SK-N-SH treated with all-trans-retinoic acid at 6 μM for 48 hours (cell line): Measurements from ENCODE around the gene ADPRH.
A peak's percentile ranks its signal among the peaks of the same experiment; 100 is the strongest.

ENCODE experiments used
- ATAC-seq: fragments of 200-7000 bp; cut with Tn5 transposase; 3 replicates; pipeline ENCODE4 v1.9.1; 2020; ENCODE audit warnings: mild to moderate bottlenecking, moderate library complexity
- ARNTL ChIP-seq: fragments of 450-650 bp; formaldehyde crosslinking; IDR thresholded peaks from 2 replicates; pipeline ENCODE4 v1.5.0; 2020; ENCODE audit warnings: low read depth, mild to moderate bottlenecking, moderate library complexity, borderline replicate concordance
- BACH2 ChIP-seq: fragments of 250-450 bp; sonication (Bioruptor Pico); IDR thresholded peaks from 2 replicates; pipeline ENCODE4 v1.9.0; 2021; ENCODE audit warnings: mild to moderate bottlenecking, borderline replicate concordance
- CSDC2 ChIP-seq: fragments of 250-450 bp; sonication (Bioruptor Pico); IDR thresholded peaks from 2 replicates; pipeline ENCODE4 v1.5.0; 2020; ENCODE audit warnings: mild to moderate bottlenecking, moderate library complexity
- ESRRG ChIP-seq: fragments of 250-450 bp; sonication (Bioruptor Pico); IDR thresholded peaks from 2 replicates; pipeline ENCODE4 v1.6.1; 2021; ENCODE audit warnings: mild to moderate bottlenecking
- GLIS3 ChIP-seq: fragments of 250-450 bp; sonication (Bioruptor Pico); IDR thresholded peaks from 2 replicates; pipeline ENCODE4 v1.5.0; 2020; ENCODE audit warnings: mild to moderate bottlenecking, moderate library complexity
- ISL1 ChIP-seq: fragments of 250-450 bp; sonication (Bioruptor Pico); IDR thresholded peaks from 2 replicates; pipeline ENCODE4 v2.1.2; 2022; ENCODE audit warnings: mild to moderate bottlenecking, moderate library complexity
- OSR1 ChIP-seq: fragments of 250-450 bp; sonication (Bioruptor Pico); IDR thresholded peaks from 2 replicates; pipeline ENCODE4 v1.8.0; 2022; ENCODE audit warnings: moderate library complexity, mild to moderate bottlenecking, inconsistent platforms
- PPARA ChIP-seq: fragments of 250-450 bp; sonication (Bioruptor Pico); IDR thresholded peaks from 2 replicates; pipeline ENCODE4 v1.5.0; 2020; ENCODE audit warnings: mild to moderate bottlenecking, borderline replicate concordance
- RARB ChIP-seq: fragments of 250-450 bp; sonication (Bioruptor Pico); IDR thresholded peaks from 2 replicates; pipeline ENCODE4 v1.8.0; 2021; ENCODE audit warnings: mild to moderate bottlenecking, moderate library complexity
- SNAI2 ChIP-seq: fragments of 250-450 bp; sonication (Bioruptor Pico); IDR thresholded peaks from 2 replicates; pipeline ENCODE4 v1.5.0; 2020; ENCODE audit warnings: mild to moderate bottlenecking, moderate library complexity
- TCF4 ChIP-seq: fragments of 250-450 bp; sonication (Bioruptor Pico); IDR thresholded peaks from 2 replicates; pipeline ENCODE4 v1.8.0; 2021; ENCODE audit warnings: mild to moderate bottlenecking, moderate library complexity, borderline replicate concordance
- TOX ChIP-seq: fragments of 250-450 bp; sonication (Bioruptor Pico); IDR thresholded peaks from 2 replicates; pipeline ENCODE4 v1.8.0; 2021; ENCODE audit warnings: mild to moderate bottlenecking, moderate library complexity, borderline replicate concordance
- ZC3H10 ChIP-seq: fragments of 250-450 bp; sonication (Bioruptor Pico); IDR thresholded peaks from 2 replicates; pipeline ENCODE4 v1.5.1; 2021; ENCODE audit warnings: mild to moderate bottlenecking, moderate library complexity
- ZFP3 ChIP-seq: fragments of 250-450 bp; sonication (Bioruptor Pico); IDR thresholded peaks from 2 replicates; pipeline ENCODE4 v1.5.0; 2020; ENCODE audit warnings: mild to moderate bottlenecking, moderate library complexity
- ZFP30 ChIP-seq: fragments of 450-650 bp; formaldehyde crosslinking; IDR thresholded peaks from 2 replicates; pipeline ENCODE4 v1.5.0; 2022; ENCODE audit warnings: mild to moderate bottlenecking, moderate library complexity
- ZNF70 ChIP-seq: fragments of 450-650 bp; formaldehyde crosslinking; IDR thresholded peaks from 2 replicates; pipeline ENCODE4 v1.5.0; 2020; ENCODE audit warnings: mild to moderate bottlenecking, moderate library complexity
- ZNF8 ChIP-seq: fragments of 450-650 bp; formaldehyde crosslinking; IDR thresholded peaks from 2 replicates; pipeline ENCODE4 v1.5.0; 2020; ENCODE audit warnings: mild to moderate bottlenecking, moderate library complexity
- TF ChIP-seq, protein P1 (sequence below): fragments of 250-450 bp; sonication (Bioruptor Pico); IDR thresholded peaks from 2 replicates; pipeline ENCODE4 v1.5.1; 2021; ENCODE audit warnings: mild to moderate bottlenecking, moderate library complexity
- TF ChIP-seq, protein P2 (sequence below): fragments of 250-450 bp; sonication (Bioruptor Pico); IDR thresholded peaks from 2 replicates; pipeline ENCODE4 v1.5.1; 2020; ENCODE audit warnings: low read depth, mild to moderate bottlenecking, moderate library complexity
- TF ChIP-seq, protein P3 (sequence below): fragments of 250-450 bp; sonication (Bioruptor Pico); IDR thresholded peaks from 2 replicates; pipeline ENCODE4 v1.8.0; 2020; ENCODE audit warnings: mild to moderate bottlenecking, moderate library complexity, borderline replicate concordance
- TF ChIP-seq, protein P4 (sequence below): fragments of 250-450 bp; sonication (Bioruptor Pico); IDR thresholded peaks from 2 replicates; pipeline ENCODE4 v1.8.0; 2021; ENCODE audit warnings: low read depth, mild to moderate bottlenecking, moderate library complexity, borderline replicate concordance
- TF ChIP-seq, protein P5 (sequence below): fragments of 250-450 bp; sonication (Bioruptor Pico); IDR thresholded peaks from 2 replicates; pipeline ENCODE4 v1.5.0; 2020; ENCODE audit warnings: mild to moderate bottlenecking, moderate library complexity

Gene ADPRH

DNA sequence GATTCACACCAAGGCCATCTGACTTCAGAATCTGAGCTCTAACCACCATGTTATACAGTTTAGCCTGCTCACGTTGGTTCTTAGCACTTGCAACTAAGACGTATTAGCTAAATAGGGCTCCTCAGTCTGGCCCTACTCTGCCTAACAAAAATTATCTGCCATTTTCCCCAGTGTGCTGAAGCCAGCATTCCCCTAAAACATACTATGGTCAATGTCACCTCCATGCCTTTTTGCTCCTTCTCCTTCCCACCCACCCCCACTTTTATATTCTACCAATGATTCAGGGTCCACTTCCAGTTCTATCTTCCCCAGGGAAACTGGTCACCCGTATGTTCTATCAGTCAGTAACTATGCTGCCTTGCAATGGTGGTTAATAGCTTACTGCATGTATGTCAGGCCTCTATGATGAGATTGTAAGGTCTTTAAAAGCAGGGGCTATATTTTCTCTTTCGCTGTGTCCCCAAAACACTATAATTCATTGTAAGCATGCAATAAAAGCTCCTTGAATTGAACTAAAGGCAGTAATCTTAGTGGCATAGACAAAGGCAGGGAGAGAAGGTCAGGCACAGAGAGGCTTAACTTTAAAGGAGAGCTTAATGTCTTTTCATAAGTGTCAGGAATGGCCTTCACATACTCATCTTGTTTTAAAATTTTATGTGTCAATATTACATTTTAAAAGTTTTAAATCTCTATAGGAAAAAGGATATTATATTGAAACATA lies 57.8 kb downstream of the ADPRH start:
- ATAC-seq: no peak
- TF ChIP-seq ESRRG (CRISPR knock-in tag) (no peak), PPARA (CRISPR knock-in tag) (no peak), ZFP3 (CRISPR knock-in tag) (no peak), ZC3H10 (CRISPR knock-in tag) (no peak), ZFP30 (CRISPR knock-in tag) (no peak), OSR1 (CRISPR knock-in tag) (no peak), TOX (no peak), GLIS3 (CRISPR knock-in tag) (no peak), RARB (CRISPR knock-in tag) (no peak), ISL1 (no peak), CSDC2 (no peak), TCF4 (CRISPR knock-in tag) (no peak), SNAI2 (CRISPR knock-in tag) (no peak), ARNTL (CRISPR knock-in tag) (no peak), BACH2 (no peak)
- TF ChIP-seq, protein P1, sequence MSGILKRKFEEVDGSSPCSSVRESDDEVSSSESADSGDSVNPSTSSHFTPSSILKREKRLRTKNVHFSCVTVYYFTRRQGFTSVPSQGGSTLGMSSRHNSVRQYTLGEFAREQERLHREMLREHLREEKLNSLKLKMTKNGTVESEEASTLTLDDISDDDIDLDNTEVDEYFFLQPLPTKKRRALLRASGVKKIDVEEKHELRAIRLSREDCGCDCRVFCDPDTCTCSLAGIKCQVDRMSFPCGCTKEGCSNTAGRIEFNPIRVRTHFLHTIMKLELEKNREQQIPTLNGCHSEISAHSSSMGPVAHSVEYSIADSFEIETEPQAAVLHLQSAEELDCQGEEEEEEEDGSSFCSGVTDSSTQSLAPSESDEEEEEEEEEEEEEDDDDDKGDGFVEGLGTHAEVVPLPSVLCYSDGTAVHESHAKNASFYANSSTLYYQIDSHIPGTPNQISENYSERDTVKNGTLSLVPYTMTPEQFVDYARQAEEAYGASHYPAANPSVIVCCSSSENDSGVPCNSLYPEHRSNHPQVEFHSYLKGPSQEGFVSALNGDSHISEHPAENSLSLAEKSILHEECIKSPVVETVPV: no peak
- TF ChIP-seq, protein P2, sequence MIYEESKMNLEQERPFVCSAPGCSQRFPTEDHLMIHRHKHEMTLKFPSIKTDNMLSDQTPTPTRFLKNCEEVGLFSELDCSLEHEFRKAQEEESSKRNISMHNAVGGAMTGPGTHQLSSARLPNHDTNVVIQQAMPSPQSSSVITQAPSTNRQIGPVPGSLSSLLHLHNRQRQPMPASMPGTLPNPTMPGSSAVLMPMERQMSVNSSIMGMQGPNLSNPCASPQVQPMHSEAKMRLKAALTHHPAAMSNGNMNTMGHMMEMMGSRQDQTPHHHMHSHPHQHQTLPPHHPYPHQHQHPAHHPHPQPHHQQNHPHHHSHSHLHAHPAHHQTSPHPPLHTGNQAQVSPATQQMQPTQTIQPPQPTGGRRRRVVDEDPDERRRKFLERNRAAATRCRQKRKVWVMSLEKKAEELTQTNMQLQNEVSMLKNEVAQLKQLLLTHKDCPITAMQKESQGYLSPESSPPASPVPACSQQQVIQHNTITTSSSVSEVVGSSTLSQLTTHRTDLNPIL (CRISPR knock-in tag): no peak
- TF ChIP-seq, protein P3, sequence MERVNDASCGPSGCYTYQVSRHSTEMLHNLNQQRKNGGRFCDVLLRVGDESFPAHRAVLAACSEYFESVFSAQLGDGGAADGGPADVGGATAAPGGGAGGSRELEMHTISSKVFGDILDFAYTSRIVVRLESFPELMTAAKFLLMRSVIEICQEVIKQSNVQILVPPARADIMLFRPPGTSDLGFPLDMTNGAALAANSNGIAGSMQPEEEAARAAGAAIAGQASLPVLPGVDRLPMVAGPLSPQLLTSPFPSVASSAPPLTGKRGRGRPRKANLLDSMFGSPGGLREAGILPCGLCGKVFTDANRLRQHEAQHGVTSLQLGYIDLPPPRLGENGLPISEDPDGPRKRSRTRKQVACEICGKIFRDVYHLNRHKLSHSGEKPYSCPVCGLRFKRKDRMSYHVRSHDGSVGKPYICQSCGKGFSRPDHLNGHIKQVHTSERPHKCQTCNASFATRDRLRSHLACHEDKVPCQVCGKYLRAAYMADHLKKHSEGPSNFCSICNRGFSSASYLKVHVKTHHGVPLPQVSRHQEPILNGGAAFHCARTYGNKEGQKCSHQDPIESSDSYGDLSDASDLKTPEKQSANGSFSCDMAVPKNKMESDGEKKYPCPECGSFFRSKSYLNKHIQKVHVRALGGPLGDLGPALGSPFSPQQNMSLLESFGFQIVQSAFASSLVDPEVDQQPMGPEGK (CRISPR knock-in tag): no peak
- TF ChIP-seq, protein P4, sequence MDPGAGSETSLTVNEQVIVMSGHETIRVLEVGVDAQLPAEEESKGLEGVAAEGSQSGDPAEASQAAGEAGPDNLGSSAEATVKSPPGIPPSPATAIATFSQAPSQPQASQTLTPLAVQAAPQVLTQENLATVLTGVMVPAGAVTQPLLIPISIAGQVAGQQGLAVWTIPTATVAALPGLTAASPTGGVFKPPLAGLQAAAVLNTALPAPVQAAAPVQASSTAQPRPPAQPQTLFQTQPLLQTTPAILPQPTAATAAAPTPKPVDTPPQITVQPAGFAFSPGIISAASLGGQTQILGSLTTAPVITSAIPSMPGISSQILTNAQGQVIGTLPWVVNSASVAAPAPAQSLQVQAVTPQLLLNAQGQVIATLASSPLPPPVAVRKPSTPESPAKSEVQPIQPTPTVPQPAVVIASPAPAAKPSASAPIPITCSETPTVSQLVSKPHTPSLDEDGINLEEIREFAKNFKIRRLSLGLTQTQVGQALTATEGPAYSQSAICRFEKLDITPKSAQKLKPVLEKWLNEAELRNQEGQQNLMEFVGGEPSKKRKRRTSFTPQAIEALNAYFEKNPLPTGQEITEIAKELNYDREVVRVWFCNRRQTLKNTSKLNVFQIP (CRISPR knock-in tag): no peak
- TF ChIP-seq, protein P5, sequence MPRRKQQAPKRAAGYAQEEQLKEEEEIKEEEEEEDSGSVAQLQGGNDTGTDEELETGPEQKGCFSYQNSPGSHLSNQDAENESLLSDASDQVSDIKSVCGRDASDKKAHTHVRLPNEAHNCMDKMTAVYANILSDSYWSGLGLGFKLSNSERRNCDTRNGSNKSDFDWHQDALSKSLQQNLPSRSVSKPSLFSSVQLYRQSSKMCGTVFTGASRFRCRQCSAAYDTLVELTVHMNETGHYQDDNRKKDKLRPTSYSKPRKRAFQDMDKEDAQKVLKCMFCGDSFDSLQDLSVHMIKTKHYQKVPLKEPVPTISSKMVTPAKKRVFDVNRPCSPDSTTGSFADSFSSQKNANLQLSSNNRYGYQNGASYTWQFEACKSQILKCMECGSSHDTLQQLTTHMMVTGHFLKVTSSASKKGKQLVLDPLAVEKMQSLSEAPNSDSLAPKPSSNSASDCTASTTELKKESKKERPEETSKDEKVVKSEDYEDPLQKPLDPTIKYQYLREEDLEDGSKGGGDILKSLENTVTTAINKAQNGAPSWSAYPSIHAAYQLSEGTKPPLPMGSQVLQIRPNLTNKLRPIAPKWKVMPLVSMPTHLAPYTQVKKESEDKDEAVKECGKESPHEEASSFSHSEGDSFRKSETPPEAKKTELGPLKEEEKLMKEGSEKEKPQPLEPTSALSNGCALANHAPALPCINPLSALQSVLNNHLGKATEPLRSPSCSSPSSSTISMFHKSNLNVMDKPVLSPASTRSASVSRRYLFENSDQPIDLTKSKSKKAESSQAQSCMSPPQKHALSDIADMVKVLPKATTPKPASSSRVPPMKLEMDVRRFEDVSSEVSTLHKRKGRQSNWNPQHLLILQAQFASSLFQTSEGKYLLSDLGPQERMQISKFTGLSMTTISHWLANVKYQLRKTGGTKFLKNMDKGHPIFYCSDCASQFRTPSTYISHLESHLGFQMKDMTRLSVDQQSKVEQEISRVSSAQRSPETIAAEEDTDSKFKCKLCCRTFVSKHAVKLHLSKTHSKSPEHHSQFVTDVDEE: no peak
- TF ChIP-seq, all 23 proteins: peak for 0

DNA sequence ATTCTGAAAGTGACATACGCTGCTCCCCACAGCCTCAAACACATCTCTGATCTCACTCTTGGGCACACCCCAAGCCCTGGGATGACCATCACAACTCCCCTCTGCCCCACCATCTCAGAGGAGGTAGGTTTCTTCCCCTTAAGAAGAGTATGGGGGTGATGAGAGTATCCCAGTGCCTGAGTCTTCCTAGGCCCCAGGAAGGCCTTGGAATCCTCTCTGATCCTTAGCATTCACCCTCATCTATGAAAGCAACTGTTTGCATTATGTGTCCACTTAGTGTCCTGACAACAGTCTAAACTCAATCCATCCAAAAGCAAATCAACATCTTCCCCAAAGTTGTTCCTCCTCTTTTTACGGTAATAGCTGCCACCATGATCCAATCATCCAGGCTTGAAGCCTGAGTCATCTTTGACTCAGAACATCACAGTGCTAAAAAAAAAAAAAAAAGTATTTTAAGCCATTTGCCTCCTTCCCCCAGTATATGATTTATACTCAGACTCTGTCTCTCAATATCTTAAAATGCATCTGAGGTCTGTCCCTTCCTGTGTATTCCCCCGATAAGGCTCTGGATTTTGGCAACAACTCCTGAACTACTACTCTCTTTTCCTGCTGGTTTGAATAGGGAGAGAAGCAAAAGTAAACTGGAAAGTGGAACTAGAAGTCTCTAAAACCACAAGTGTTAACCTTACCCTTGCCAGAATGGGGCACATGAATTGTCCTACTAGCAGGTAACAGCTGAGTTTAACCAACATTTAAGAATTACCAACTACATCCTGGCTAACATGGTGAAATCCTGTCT lies 58.6 kb downstream of the ADPRH start:
- peak; percentile 86 for ATAC-seq
- TF ChIP-seq ISL1 (peak; percentile 79), GLIS3 (CRISPR knock-in tag) (no peak), SNAI2 (CRISPR knock-in tag) (no peak; the same call in 1 of the 2 replicates), ZFP3 (CRISPR knock-in tag) (peak; percentile 13; the same call in 1 of the 2 replicates), ZNF70 (CRISPR knock-in tag) (no peak), BACH2 (no peak), TCF4 (CRISPR knock-in tag) (peak; percentile 49; the same call in 1 of the 2 replicates), ESRRG (CRISPR knock-in tag) (no peak), ZNF8 (CRISPR knock-in tag) (no peak)
- TF ChIP-seq, protein P3 (CRISPR knock-in tag): 0 out of 2 replicates have a peak, but pooled peaks have one; percentile 12
- TF ChIP-seq, protein P5: 0 out of 2 replicates have a peak, but pooled peaks have one; percentile 9
- TF ChIP-seq, protein P2 (CRISPR knock-in tag): no peak
